IMR-90 (cell line): ENCODE results near the gene CLEC20A. TPM values are rescaled to one million over a fixed set of nuclear protein-coding genes. Genes with fewer than 3 reads are reported as not detected.
A peak's percentile ranks its signal among the peaks of the same experiment; 100 is the strongest.

Experiments
- ATAC-seq: fragments of 200-7000 bp; cut with Tn5 transposase; 2 replicates; pipeline ENCODE4 v1.9.1; 2020; ENCODE audit warnings: low read depth, mild to moderate bottlenecking, moderate library complexity
- BruUV-seq: library from RNA; stranded (reverse); fragments of 400-500 nt; replicated peaks from 2 replicates; lab custom pipeline; 2021; lab: Mats Ljungman, UMichigan
- CTCF ChIA-PET: fragments of 300-600 bp; formaldehyde crosslinking; extraction: SDS; loops from one replicate; lab custom pipeline; 2021; ENCODE audit warnings: antibody characterized with exemption; lab: Yijun Ruan, JAX
- POLR2A ChIA-PET: fragments of 300-600 bp; sonication (Branson Sonifier 250); formaldehyde crosslinking; loops from one replicate; lab custom pipeline; 2022; ENCODE audit warnings: antibody characterized with exemption; ENCODE audit not compliant: unreplicated experiment; lab: Charles Lee
- DNase-seq: peaks from one replicate; pipeline ENCODE4 v3.0.0; 2013
- H2AFZ ChIP-seq: replicated peaks from 2 replicates; pipeline ENCODE3; 2013; ENCODE audit warnings: low read length, mild to moderate bottlenecking; ENCODE audit not compliant: poor library complexity
- H2AK5ac ChIP-seq: 2 replicates; pipeline ENCODE4 v1.6.1; 2013; ENCODE audit warnings: low read depth, low read length, inconsistent platforms
- H2AK9ac ChIP-seq: replicated peaks from 2 replicates; pipeline ENCODE3; 2013; ENCODE audit warnings: mild to moderate bottlenecking, low read depth, low read length, moderate library complexity; ENCODE audit not compliant: poor library complexity
- H2BK120ac ChIP-seq: 2 replicates; pipeline ENCODE4 v1.6.1; 2013; ENCODE audit warnings: low read depth, low read length, inconsistent platforms
- H2BK15ac ChIP-seq: 3 replicates; pipeline ENCODE4 v1.6.1; 2013; ENCODE audit warnings: low read depth, low read length, inconsistent platforms
- H2BK20ac ChIP-seq: 2 replicates; pipeline ENCODE4 v1.6.1; 2013; ENCODE audit warnings: low read depth, mild to moderate bottlenecking, inconsistent platforms, low read length, moderate library complexity
- H2BK5ac ChIP-seq: 2 replicates; pipeline ENCODE4 v1.6.1; 2013; ENCODE audit warnings: mild to moderate bottlenecking, low read depth, low read length, inconsistent platforms; ENCODE audit not compliant: poor library complexity, severe bottlenecking
- H3K14ac ChIP-seq: replicated peaks from 2 replicates; pipeline ENCODE4 v1.6.1; 2013; ENCODE audit warnings: low read depth, low read length, inconsistent platforms
- H3K18ac ChIP-seq: 2 replicates; pipeline ENCODE4 v1.6.1; 2013; ENCODE audit warnings: low read depth, low read length, control low read depth
- H3K23ac ChIP-seq: 2 replicates; pipeline ENCODE4 v1.6.1; 2013; ENCODE audit warnings: low read depth, low read length, inconsistent platforms
- H3K27ac ChIP-seq: 2 replicates; pipeline ENCODE4 v1.5.1; 2013; ENCODE audit warnings: mild to moderate bottlenecking, control low read depth, low read length; ENCODE audit not compliant: insufficient read depth
- H3K27me3 ChIP-seq: 2 replicates; pipeline ENCODE4 v1.6.1; 2013; ENCODE audit warnings: low read length; ENCODE audit not compliant: control insufficient read depth, insufficient read depth
- H3K36me3 ChIP-seq: 2 replicates; pipeline ENCODE4 v1.6.1; 2013; ENCODE audit warnings: low read length, mixed read lengths; ENCODE audit not compliant: control insufficient read depth, insufficient read depth
- H3K4ac ChIP-seq: 2 replicates; pipeline ENCODE4 v1.6.1; 2013; ENCODE audit warnings: low read depth, low read length, inconsistent platforms
- H3K4me1 ChIP-seq: 2 replicates; pipeline ENCODE4 v1.6.1; 2013; ENCODE audit warnings: low read length, mixed read lengths; ENCODE audit not compliant: control insufficient read depth, insufficient read depth
- H3K4me2 ChIP-seq: 2 replicates; pipeline ENCODE4 v1.6.1; 2013; ENCODE audit warnings: low read depth, mild to moderate bottlenecking, control low read depth, low read length, moderate library complexity
- H3K4me3 ChIP-seq: 2 replicates; pipeline ENCODE4 v1.5.1; 2013; ENCODE audit warnings: low read depth, mild to moderate bottlenecking, control low read depth, low read length, moderate library complexity; ENCODE audit not compliant: insufficient read depth
- H3K56ac ChIP-seq: 2 replicates; pipeline ENCODE4 v1.6.1; 2013; ENCODE audit warnings: low read length, inconsistent platforms; ENCODE audit not compliant: insufficient read depth; ENCODE audit errors: extremely low read depth
- H3K79me1 ChIP-seq, 2 experiments: 2 replicates each; pipeline ENCODE4 v1.6.1; 2013; ENCODE audit warnings: low read length in 2 of 2, inconsistent platforms in 1 of 2, low read depth in 1 of 2
- H3K9ac ChIP-seq: 2 replicates; pipeline ENCODE4 v1.6.1; 2013; ENCODE audit warnings: low read depth, low read length, control low read depth
- H3K9me1 ChIP-seq: 2 replicates; pipeline ENCODE4 v1.6.1; 2013; ENCODE audit warnings: low read length, inconsistent platforms; ENCODE audit not compliant: insufficient read depth
- H3K9me3 ChIP-seq: 2 replicates; pipeline ENCODE4 v1.6.1; 2013; ENCODE audit warnings: low read length; ENCODE audit not compliant: control insufficient read depth, insufficient read depth
- H4K20me1 ChIP-seq: 2 replicates; pipeline ENCODE4 v1.6.1; 2013; ENCODE audit warnings: low read length, inconsistent platforms; ENCODE audit not compliant: insufficient read depth
- H4K5ac ChIP-seq: 2 replicates; pipeline ENCODE4 v1.6.1; 2013; ENCODE audit warnings: mild to moderate bottlenecking, low read depth, low read length, control low read depth
- H4K8ac ChIP-seq, 2 experiments: 2 replicates each; pipeline ENCODE4 v1.6.1; 2013; ENCODE audit warnings: low read depth in 2 of 2, low read length in 2 of 2, control low read depth in 1 of 2, inconsistent platforms in 1 of 2
- H4K91ac ChIP-seq: 2 replicates; pipeline ENCODE4 v1.6.1; 2013; ENCODE audit warnings: low read depth, low read length, inconsistent platforms; ENCODE audit not compliant: insufficient read depth
- CHD1 ChIP-seq: IDR thresholded peaks from 2 replicates; pipeline ENCODE4 v1.6.1; 2012; ENCODE audit warnings: low read depth, low read length, improper control_type of control experiment
- WGBS, 2 experiments: methylation state at CpG; one replicate each; pipeline versions ENCODE4 v1.1.5 to v1.1.7; 2013; ENCODE audit warnings: missing lambda C conversion rate in 2 of 2; ENCODE audit not compliant: insufficient read length in 1 of 2; ENCODE audit errors: extremely low coverage in 2 of 2; 5-methylcytosine and 5-hydroxymethylcytosine counted together
- dilution Hi-C: fragments of 300-500 bp; cut with HindIII; formaldehyde crosslinking; loops from one replicate; pipeline ENCODE4 v1.14.3; 2018; ENCODE audit warnings: low sequenced_read_pairs; ENCODE audit not compliant: unreplicated experiment
- in situ Hi-C: fragments of 300-500 bp; cut with MboI; formaldehyde crosslinking; loops from 3 replicates; pipeline ENCODE4 v1.14.3; 2019; ENCODE audit warnings: low sequenced_read_pairs, inconsistent platforms, mixed read lengths
- intact Hi-C: fragments of 100-400 bp; cut with micrococcal nuclease; formaldehyde crosslinking; loops from 2 replicates; pipeline ENCODE4 v1.10.0; 2022
- polyA plus RNA-seq, 3 experiments: library from polyadenylated mRNA; depleted of rRNA; stranded (reverse); fragments of >200 nt; gene quantifications; 2 replicates each; pipeline ENCODE4 v1.2.3, GENCODE V29; 2012; ENCODE audit warnings: low replicate concordance in 1 of 3
- total RNA-seq: library from RNA; depleted of rRNA; stranded (reverse); fragments of >200 nt; gene quantifications from 2 replicates; pipeline ENCODE4 v1.2.3, GENCODE V29; 2012

Gene CLEC20A
- total and polyA plus RNA-seq, 2 of the 4 experiments (the other 2 are of a cell fraction): not detected

DNA sequence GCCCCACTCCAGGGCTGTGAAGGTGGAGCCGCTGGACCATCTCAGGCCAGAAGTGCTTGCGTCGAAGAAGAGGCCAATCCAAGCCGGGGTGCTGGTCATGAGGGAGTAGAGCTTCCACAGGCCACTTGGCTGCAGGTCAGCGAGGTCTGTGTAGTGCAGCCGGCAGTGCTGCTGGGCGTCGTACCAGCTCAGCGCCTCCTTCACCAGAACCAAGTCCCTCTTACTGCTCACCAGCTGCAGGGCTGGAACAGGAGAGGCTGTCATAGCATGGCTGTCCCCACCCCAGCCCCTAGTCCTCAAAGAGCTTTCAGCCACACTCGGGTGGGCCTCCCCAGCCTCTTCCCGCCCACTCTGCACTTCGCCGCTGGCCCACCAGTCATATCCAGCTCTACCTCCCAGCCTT, 2.2 kb downstream of the CLEC20A start:
- peak overlapping the region; percentile 14 for H2AFZ ChIP-seq
- H3K23ac ChIP-seq: no peak overlapping the region
- no peaks in the 10 kb centered on the region for H3K36me3 ChIP-seq
- ChIA-PET POLR2A (no interaction called here), CTCF (no interaction called here)
- H3K4me1 ChIP-seq: no peaks in the 10 kb centered on the region
- no peak overlapping the region for H2BK120ac ChIP-seq
- no peak overlapping the region for H2BK15ac ChIP-seq
- intact Hi-C loops: loop anchor here (10.0 kb wide), 1 partner anchor 540 kb away; no protein-coding TSS in a partner anchor
- ATAC-seq: no peak
- no peaks in the 10 kb centered on the region for H3K9me3 ChIP-seq
- H4K20me1 ChIP-seq: no peaks in the 10 kb centered on the region
- H4K91ac ChIP-seq: no peak overlapping the region
- no peak overlapping the region for H3K18ac ChIP-seq
- H2AK5ac ChIP-seq: no peak overlapping the region
- no peak overlapping the region for H4K8ac ChIP-seq
- dilution Hi-C loops: no loop called here
- H3K4me3 ChIP-seq: no peak overlapping the region
- H3K27ac ChIP-seq: no peak overlapping the region
- no peak overlapping the region for H2BK5ac ChIP-seq
- no peak overlapping the region for H3K4me2 ChIP-seq
- no peaks in the 10 kb centered on the region for H3K79me1 ChIP-seq
- H3K9ac ChIP-seq: no peak overlapping the region
- no peak for DNase-seq
- H3K27me3 ChIP-seq: peaks cover 3% of the 10 kb centered on the region; the same call in 1 of the 2 replicates
- BruUV-seq: no TSS peak
- no peaks in the 10 kb centered on the region for H3K9me1 ChIP-seq
- no peak overlapping the region for H2BK20ac ChIP-seq
- no peak overlapping the region for H4K5ac ChIP-seq
- H3K4ac ChIP-seq: no peak overlapping the region
- TF ChIP-seq CHD1: no peak
- H2AK9ac ChIP-seq: no peak overlapping the region
- H3K56ac ChIP-seq: no peak overlapping the region
- in situ Hi-C loops: no loop called here
- no peak overlapping the region for H3K14ac ChIP-seq
- 87% methylated on average over 10 of the region's 13 CpGs; no CpG with 5 or more reads in 1 of the 2 experiments for whole genome bisulfite sequencing, 2 experiments
